ENCODE data around the gene ATP5F1A.
A peak's percentile ranks its signal among the peaks of the same experiment; 100 is the strongest.

Gene ATP5F1A

DNA sequence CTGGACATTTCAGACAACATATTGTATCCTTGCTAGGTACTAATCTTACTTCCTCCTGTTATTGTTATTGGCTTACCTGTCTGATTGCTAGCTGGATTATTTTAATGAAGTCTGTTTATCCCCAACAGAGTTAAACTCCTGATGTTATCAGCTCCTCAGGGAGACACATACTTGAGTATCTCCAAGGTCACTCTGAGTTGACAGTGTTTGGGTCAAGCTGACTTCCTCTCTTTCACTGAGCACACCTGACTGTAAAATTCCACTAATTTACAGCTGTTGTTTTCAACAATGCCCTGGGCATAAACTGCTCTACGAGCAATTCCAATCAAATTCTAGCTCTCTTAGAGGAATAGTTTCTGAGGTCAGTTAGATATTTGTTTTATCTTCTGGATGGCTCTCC, 15.7 kb upstream of the ATP5F1A start:
- DNase-seq (ENCODE audit: extremely low read depth, low read depth), result no peak
- TF ChIP-seq, protein P1, sequence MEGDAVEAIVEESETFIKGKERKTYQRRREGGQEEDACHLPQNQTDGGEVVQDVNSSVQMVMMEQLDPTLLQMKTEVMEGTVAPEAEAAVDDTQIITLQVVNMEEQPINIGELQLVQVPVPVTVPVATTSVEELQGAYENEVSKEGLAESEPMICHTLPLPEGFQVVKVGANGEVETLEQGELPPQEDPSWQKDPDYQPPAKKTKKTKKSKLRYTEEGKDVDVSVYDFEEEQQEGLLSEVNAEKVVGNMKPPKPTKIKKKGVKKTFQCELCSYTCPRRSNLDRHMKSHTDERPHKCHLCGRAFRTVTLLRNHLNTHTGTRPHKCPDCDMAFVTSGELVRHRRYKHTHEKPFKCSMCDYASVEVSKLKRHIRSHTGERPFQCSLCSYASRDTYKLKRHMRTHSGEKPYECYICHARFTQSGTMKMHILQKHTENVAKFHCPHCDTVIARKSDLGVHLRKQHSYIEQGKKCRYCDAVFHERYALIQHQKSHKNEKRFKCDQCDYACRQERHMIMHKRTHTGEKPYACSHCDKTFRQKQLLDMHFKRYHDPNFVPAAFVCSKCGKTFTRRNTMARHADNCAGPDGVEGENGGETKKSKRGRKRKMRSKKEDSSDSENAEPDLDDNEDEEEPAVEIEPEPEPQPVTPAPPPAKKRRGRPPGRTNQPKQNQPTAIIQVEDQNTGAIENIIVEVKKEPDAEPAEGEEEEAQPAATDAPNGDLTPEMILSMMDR (IDR thresholded peaks at IDR 0.05; ENCODE audit: low read depth, low read length), result no peak

DNA sequence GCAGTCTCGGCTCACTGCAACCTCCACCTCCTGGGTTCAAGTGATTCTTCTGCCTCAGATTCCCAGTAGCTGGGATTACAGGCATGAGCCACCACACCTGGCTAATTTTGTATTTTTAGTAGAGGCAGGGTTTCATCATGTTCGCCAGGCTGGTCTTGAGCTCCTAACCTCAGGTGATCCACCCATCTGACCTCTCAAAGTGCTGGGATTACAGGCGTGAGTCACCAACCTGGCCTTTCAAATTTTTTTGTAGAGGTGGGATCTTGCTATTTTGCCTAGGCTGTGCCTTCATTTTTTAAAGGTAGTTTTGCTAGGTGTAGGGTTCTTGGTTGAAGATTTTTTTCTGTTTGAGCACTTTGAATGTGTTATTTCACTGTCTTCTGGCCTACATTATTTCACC, 12.3 kb upstream of the ATP5F1A start:
- no peak for DNase-seq (ENCODE audit: extremely low read depth, low read depth)

DNA sequence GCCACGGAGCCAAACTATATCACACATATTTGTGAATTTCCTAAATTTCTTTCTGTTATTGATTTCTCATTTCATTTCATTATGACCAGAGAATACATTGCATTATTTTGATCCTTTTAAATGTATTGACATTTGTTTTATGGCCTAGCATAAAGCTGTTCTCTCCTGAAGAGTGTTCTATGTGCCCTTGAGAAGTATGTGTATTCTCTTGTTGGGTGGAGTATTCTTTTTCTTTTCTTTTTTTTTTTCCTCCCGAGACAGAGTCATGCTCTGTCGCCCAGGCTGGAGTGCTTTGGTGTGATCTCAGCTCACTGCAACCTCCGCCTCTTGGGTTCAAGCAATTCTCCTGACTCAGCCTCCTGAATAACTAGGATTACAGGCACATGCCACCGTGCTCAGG, 11.3 kb upstream of the ATP5F1A start:
- TF ChIP-seq, protein P1 (IDR thresholded peaks at IDR 0.05; ENCODE audit: low read depth, low read length), result no peak
- DNase-seq (ENCODE audit: extremely low read depth, low read depth), result no peak

More for the DNA sequence above, 12.3 kb upstream of the ATP5F1A start:
- TF ChIP-seq, protein P1 (IDR thresholded peaks at IDR 0.05; ENCODE audit: low read depth, low read length), result no peak

DNA sequence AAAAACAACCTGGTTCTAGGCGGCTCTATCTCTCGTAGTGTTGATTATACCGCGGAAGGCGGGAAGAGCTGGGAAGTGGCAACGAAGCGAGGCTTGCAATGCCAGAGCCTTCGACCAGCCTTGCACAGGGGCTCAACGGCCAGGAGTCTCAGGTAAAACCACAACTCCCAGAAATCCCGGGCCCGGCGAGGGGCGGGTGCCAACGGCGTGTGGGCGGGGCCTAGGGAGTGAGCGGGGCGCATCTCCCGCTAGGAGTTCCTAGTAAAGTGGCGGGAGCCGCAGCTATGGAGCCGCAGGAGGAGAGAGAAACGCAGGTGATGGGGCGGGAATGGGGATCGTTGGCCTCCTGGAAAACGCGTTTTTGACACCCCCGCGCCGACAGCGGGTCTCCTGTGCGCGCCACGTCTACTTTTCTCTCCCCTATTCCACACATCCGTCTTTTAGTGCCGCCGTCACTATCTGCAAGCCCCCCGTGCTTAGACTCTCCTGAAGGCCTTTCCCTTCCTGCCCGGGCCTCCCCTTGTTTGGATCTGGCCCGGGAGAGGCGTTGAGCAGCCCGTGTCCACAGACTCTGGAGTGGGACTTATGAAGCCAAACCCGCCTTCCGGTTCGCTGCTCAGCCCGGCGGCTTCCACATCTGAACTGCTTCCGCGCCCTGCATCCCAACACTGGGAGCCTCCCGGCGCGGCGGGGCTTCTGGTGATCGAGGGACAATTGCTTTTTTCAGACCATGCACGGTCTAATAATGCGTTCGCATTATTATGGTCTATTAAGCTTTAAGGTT, 6.2 kb upstream of the ATP5F1A start, which contains the start of gene HAUS1:
Gene HAUS1, plus strand, starts transcription at position 258 of the 784 bp plus-strand sequence. Its CDS starts 27 bp downstream, at position 285.
- TF ChIP-seq, protein P1 (IDR thresholded peaks at IDR 0.05; ENCODE audit: low read depth, low read length), result no peak
- DNase-seq (ENCODE audit: extremely low read depth, low read depth), result peak; percentile 20

DNA sequence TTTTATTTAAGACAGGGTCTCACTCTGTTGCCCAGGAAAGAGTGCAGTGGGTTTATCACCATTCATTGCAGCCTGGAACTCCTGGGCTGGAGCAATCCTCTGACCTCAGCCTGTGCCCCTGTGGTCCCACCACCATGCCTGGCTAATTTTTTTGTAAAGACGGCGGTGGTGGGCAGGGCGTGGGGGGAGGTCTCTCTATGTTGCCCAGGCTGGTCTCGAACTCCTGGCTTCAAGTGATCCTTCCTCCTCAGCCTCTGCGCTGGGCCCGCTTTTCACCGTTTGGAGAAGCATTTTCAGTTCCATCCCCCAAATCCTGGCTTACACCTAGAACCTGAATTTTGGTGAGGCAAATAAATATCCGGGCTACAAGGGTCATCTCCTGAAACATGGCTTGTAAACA, 1.4 kb upstream of the ATP5F1A start:
- no peak for DNase-seq (ENCODE audit: extremely low read depth, low read depth)
- TF ChIP-seq, protein P1 (IDR thresholded peaks at IDR 0.05; ENCODE audit: low read depth, low read length), result no peak

DNA sequence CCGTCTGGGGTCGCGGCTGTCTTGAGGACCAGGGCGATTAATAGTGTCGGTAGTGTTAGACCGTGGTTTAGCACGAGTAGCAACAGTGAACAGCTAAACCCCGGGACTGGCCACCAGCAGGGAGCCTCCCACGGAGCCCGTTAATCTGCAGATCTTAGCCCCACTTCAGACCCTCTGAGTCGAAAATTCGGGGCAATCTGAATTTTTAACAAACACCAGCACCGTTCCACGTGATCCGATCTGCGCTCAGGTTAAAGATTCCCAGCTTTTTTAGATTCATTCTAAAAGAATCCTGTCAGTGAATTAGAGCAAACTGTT, 479 bp upstream of the ATP5F1A start:
- TF ChIP-seq, protein P1 (IDR thresholded peaks at IDR 0.05; ENCODE audit: low read depth, low read length), result no peak
- no peak for DNase-seq (ENCODE audit: extremely low read depth, low read depth)

DNA sequence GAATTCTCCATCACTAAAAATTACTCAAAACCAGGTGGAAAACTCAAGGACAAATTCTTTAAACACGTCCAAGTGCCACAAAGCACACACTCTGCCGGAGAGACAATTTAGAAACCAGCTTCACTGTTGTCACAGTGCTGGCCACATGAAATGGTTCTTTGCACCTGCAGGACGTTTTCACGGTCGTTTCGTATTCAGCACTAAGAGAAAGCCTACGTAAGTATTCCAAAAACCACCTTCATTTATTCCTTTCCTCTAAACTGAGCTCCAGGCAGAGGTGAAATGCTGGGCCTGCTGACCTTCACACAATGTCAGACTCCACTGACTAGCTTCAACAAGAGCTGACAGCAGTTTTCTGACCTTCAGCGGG, 680 bp downstream of the ATP5F1A start:
- TF ChIP-seq, protein P1 (IDR thresholded peaks at IDR 0.05; ENCODE audit: low read depth, low read length), result no peak
- DNase-seq (ENCODE audit: extremely low read depth, low read depth), result no peak

All from AG09319 (cell line).